HepG2 (cell line): ENCODE data around the gene OSER1. TPM values are rescaled to one million over a fixed set of nuclear protein-coding genes. Genes with fewer than 3 reads are reported as not detected.

Experiments
- ARNT2 ChIP-seq: sonication (generic); formaldehyde crosslinking; IDR thresholded peaks from 2 replicates; pipeline ENCODE4 v1.8.0; 2022; ENCODE audit warnings: mild to moderate bottlenecking, low read depth, missing genetic modification reagents, moderate library complexity
- MTF1 ChIP-seq: sonication (generic); formaldehyde crosslinking; IDR thresholded peaks from 2 replicates; pipeline ENCODE4 v1.5.0; 2020; ENCODE audit warnings: missing genetic modification reagents
- SP140L ChIP-seq: sonication (generic); formaldehyde crosslinking; IDR thresholded peaks from 2 replicates; pipeline ENCODE4 v1.4.0; 2020; ENCODE audit warnings: missing genetic modification reagents, borderline replicate concordance
- TAF15 ChIP-seq: fragments of 200-400 bp; formaldehyde crosslinking; IDR thresholded peaks from one replicate; pipeline ENCODE4 v1.6.1; 2018; ENCODE audit warnings: mild to moderate bottlenecking, low read depth, low read length; ENCODE audit not compliant: poor library complexity, severe bottlenecking
- ZBTB20 ChIP-seq: sonication (generic); formaldehyde crosslinking; IDR thresholded peaks from 2 replicates; pipeline ENCODE4 v1.8.1; 2023; ENCODE audit warnings: missing genetic modification reagents, low read depth, mild to moderate bottlenecking, borderline replicate concordance
- ZMAT3 ChIP-seq: sonication (generic); formaldehyde crosslinking; conservative IDR thresholded peaks from 2 replicates; pipeline ENCODE4 v1.7.0; 2021; ENCODE audit warnings: missing genetic modification reagents
- ZNF382 ChIP-seq: sonication (generic); formaldehyde crosslinking; IDR thresholded peaks from 2 replicates; pipeline ENCODE4 v1.5.0; 2020; ENCODE audit warnings: missing genetic modification reagents, mild to moderate bottlenecking, borderline replicate concordance
- ZNF713 ChIP-seq: sonication (generic); formaldehyde crosslinking; IDR thresholded peaks from 2 replicates; pipeline ENCODE4 v1.4.0; 2020; ENCODE audit warnings: mild to moderate bottlenecking, missing genetic modification reagents
- ZNF781 ChIP-seq: sonication (generic); formaldehyde crosslinking; IDR thresholded peaks from 2 replicates; pipeline ENCODE4 v1.5.1; 2020; ENCODE audit warnings: borderline replicate concordance, mild to moderate bottlenecking, missing genetic modification reagents; ENCODE audit errors: not compliant biosample characterization
- polyA plus RNA-seq, 8 experiments: library from polyadenylated mRNA; depleted of rRNA in 3 of 8; stranded (reverse) in 7 of 8; unstranded in 1 of 8; fragments of >200 nt; fragmentation: Illumina TruSeq in 4 of 8; extraction: Trizol in 4 of 8; gene quantifications; 2 replicates each; pipeline versions ENCODE4 v1.2.1 to v1.2.3, GENCODE V29; 2011 to 2016; ENCODE audit warnings: low read depth in 4 of 8, missing spikeins in 1 of 8, mixed read lengths in 1 of 8; ENCODE audit not compliant: insufficient read depth in 1 of 8
- total RNA-seq, 5 experiments: library from RNA; depleted of rRNA; stranded (reverse); fragments of >200 nt; fragmentation: Illumina TruSeq; extraction: Trizol; gene quantifications; 2 replicates each; pipeline ENCODE4 v1.2.3, GENCODE V29; 2016; ENCODE audit warnings: low read depth in 1 of 5
- TF ChIP-seq, protein P1 (sequence below): sonication (generic); formaldehyde crosslinking; IDR thresholded peaks from 2 replicates; pipeline ENCODE4 v1.5.0; 2020; ENCODE audit warnings: missing genetic modification reagents
- TF ChIP-seq, protein P2 (sequence below): sonication (generic); formaldehyde crosslinking; IDR thresholded peaks from 2 replicates; pipeline ENCODE4 v1.5.0; 2020; ENCODE audit warnings: missing genetic modification reagents, mild to moderate bottlenecking, borderline replicate concordance
- TF ChIP-seq, protein P3 (sequence below): fragments of 450-650 bp; IDR thresholded peaks from 2 replicates; pipeline ENCODE4 v1.6.1; 2017; ENCODE audit warnings: mild to moderate bottlenecking
- TF ChIP-seq, protein P4 (sequence below): sonication (generic); formaldehyde crosslinking; IDR thresholded peaks from 2 replicates; pipeline ENCODE4 v1.4.0; 2020; ENCODE audit warnings: mild to moderate bottlenecking, missing genetic modification reagents
- TF ChIP-seq, protein P5 (sequence below): sonication (generic); formaldehyde crosslinking; IDR thresholded peaks from 2 replicates; pipeline ENCODE4 v1.4.0; 2020; ENCODE audit warnings: mild to moderate bottlenecking, missing genetic modification reagents
- TF ChIP-seq, protein P6 (sequence below): sonication (generic); formaldehyde crosslinking; IDR thresholded peaks from 2 replicates; pipeline ENCODE4 v1.9.0; 2021; ENCODE audit warnings: mild to moderate bottlenecking, missing genetic modification reagents

The OSER1 gene
- total and polyA plus RNA-seq, 2 of the 13 experiments (the other 11 are each of a cell fraction or from before 2014, with no cell fraction given), result 71.2 to 71.5 TPM

DNA sequence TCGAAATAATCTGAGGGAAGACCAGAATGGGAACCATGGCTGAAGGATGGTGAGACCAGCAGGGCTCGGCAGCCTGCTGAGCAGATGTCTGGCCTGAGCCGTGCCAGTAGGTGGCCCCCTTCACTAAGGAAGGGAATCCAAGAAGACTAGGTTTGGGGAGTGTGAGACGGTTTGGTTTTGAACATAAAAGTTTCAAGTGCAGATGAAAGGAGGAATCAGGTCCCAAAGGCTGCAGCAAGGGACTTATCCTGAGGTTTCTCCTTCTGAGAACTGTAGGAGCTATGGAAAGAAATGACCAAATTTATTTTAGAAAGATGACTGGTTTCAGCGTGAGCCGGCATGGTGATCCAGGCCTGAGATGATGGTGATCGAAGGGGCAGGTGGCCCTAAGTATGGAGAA lies 4.6 kb upstream of the OSER1 start (continued):
- TF ChIP-seq, protein P1, sequence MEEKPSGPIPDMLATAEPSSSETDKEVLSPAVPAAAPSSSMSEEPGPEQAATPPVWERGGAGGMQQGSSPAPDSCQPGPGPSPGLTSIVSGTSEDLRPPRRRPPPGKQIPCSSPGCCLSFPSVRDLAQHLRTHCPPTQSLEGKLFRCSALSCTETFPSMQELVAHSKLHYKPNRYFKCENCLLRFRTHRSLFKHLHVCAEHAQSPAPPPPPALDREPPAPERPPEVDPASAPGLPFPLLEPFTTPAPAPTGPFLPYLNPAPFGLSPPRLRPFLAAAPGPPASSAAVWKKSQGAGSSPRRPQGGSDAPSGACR, result no peak
- TF ChIP-seq TAF15 (no peak), ZBTB20 (CRISPR knock-in tag) (no peak), ZMAT3 (CRISPR knock-in tag) (no peak), ARNT2 (CRISPR knock-in tag) (no peak), ZNF781 (CRISPR knock-in tag) (no peak), MTF1 (CRISPR knock-in tag) (no peak), ZNF382 (CRISPR knock-in tag) (no peak), ZNF713 (CRISPR knock-in tag) (no peak), SP140L (CRISPR knock-in tag) (no peak)
- TF ChIP-seq, protein P2, sequence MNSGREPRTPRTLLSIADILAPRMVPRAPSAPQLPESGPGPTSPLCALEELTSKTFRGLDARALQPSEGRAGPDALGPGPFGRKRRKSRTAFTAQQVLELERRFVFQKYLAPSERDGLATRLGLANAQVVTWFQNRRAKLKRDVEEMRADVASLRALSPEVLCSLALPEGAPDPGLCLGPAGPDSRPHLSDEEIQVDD (CRISPR knock-in tag), result no peak
- TF ChIP-seq, protein P3, sequence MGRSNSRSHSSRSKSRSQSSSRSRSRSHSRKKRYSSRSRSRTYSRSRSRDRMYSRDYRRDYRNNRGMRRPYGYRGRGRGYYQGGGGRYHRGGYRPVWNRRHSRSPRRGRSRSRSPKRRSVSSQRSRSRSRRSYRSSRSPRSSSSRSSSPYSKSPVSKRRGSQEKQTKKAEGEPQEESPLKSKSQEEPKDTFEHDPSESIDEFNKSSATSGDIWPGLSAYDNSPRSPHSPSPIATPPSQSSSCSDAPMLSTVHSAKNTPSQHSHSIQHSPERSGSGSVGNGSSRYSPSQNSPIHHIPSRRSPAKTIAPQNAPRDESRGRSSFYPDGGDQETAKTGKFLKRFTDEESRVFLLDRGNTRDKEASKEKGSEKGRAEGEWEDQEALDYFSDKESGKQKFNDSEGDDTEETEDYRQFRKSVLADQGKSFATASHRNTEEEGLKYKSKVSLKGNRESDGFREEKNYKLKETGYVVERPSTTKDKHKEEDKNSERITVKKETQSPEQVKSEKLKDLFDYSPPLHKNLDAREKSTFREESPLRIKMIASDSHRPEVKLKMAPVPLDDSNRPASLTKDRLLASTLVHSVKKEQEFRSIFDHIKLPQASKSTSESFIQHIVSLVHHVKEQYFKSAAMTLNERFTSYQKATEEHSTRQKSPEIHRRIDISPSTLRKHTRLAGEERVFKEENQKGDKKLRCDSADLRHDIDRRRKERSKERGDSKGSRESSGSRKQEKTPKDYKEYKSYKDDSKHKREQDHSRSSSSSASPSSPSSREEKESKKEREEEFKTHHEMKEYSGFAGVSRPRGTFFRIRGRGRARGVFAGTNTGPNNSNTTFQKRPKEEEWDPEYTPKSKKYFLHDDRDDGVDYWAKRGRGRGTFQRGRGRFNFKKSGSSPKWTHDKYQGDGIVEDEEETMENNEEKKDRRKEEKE, result no peak
- TF ChIP-seq, protein P4, sequence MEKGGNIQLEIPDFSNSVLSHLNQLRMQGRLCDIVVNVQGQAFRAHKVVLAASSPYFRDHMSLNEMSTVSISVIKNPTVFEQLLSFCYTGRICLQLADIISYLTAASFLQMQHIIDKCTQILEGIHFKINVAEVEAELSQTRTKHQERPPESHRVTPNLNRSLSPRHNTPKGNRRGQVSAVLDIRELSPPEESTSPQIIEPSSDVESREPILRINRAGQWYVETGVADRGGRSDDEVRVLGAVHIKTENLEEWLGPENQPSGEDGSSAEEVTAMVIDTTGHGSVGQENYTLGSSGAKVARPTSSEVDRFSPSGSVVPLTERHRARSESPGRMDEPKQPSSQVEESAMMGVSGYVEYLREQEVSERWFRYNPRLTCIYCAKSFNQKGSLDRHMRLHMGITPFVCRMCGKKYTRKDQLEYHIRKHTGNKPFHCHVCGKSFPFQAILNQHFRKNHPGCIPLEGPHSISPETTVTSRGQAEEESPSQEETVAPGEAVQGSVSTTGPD (CRISPR knock-in tag), result no peak
- TF ChIP-seq, protein P5, sequence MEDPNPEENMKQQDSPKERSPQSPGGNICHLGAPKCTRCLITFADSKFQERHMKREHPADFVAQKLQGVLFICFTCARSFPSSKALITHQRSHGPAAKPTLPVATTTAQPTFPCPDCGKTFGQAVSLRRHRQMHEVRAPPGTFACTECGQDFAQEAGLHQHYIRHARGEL (CRISPR knock-in tag), result no peak
- TF ChIP-seq, protein P6, sequence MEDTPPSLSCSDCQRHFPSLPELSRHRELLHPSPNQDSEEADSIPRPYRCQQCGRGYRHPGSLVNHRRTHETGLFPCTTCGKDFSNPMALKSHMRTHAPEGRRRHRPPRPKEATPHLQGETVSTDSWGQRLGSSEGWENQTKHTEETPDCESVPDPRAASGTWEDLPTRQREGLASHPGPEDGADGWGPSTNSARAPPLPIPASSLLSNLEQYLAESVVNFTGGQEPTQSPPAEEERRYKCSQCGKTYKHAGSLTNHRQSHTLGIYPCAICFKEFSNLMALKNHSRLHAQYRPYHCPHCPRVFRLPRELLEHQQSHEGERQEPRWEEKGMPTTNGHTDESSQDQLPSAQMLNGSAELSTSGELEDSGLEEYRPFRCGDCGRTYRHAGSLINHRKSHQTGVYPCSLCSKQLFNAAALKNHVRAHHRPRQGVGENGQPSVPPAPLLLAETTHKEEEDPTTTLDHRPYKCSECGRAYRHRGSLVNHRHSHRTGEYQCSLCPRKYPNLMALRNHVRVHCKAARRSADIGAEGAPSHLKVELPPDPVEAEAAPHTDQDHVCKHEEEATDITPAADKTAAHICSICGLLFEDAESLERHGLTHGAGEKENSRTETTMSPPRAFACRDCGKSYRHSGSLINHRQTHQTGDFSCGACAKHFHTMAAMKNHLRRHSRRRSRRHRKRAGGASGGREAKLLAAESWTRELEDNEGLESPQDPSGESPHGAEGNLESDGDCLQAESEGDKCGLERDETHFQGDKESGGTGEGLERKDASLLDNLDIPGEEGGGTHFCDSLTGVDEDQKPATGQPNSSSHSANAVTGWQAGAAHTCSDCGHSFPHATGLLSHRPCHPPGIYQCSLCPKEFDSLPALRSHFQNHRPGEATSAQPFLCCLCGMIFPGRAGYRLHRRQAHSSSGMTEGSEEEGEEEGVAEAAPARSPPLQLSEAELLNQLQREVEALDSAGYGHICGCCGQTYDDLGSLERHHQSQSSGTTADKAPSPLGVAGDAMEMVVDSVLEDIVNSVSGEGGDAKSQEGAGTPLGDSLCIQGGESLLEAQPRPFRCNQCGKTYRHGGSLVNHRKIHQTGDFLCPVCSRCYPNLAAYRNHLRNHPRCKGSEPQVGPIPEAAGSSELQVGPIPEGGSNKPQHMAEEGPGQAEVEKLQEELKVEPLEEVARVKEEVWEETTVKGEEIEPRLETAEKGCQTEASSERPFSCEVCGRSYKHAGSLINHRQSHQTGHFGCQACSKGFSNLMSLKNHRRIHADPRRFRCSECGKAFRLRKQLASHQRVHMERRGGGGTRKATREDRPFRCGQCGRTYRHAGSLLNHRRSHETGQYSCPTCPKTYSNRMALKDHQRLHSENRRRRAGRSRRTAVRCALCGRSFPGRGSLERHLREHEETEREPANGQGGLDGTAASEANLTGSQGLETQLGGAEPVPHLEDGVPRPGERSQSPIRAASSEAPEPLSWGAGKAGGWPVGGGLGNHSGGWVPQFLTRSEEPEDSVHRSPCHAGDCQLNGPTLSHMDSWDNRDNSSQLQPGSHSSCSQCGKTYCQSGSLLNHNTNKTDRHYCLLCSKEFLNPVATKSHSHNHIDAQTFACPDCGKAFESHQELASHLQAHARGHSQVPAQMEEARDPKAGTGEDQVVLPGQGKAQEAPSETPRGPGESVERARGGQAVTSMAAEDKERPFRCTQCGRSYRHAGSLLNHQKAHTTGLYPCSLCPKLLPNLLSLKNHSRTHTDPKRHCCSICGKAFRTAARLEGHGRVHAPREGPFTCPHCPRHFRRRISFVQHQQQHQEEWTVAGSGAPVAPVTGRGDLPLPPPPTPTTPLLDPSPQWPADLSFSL (CRISPR knock-in tag), result no peak
